Mucosa of descending colon (tissue), 3 donors: ENCODE results near the gene LAMC2. TPM values are rescaled to one million over a fixed set of nuclear protein-coding genes. Genes with fewer than 3 reads are reported as not detected.

Experiments
- ATAC-seq: fragments of 200-7000 bp; cut with Tn5 transposase; one replicate; pipeline ENCODE4 v1.9.1; 2020; ENCODE audit warnings: mild to moderate bottlenecking, moderate library complexity
- DNase-seq, 3 donors: peaks; one replicate each; pipeline ENCODE4 v3.0.0-alpha.2; 2020
- H3K36me3 ChIP-seq: fragments of 200-600 bp; one replicate; pipeline ENCODE4 v1.8.0; 2021; ENCODE audit warnings: low read depth, mild to moderate bottlenecking
- H3K4me1 ChIP-seq: fragments of 200-600 bp; one replicate; pipeline ENCODE4 v1.8.0; 2021; ENCODE audit warnings: low read depth, mild to moderate bottlenecking
- H3K4me3 ChIP-seq: fragments of 200-600 bp; one replicate; pipeline ENCODE4 v1.8.0; 2021; ENCODE audit warnings: mild to moderate bottlenecking
- H3K9me3 ChIP-seq: fragments of 200-600 bp; one replicate; pipeline ENCODE4 v1.8.0; 2021; ENCODE audit warnings: mild to moderate bottlenecking
- intact Hi-C, 2 donors: fragments of 100-400 bp; cut with DNase I in 1 of 2; cut with micrococcal nuclease in 1 of 2; formaldehyde crosslinking; loops; one replicate each; pipeline versions ENCODE4 v1.11.0 to v1.11.1; 2022; cut with DNase I, micrococcal nuclease
- total RNA-seq, 3 donors: library from RNA; stranded (reverse); fragmentation: NEBNext Ultra II Directional in 2 of 3; extraction: Animal tissue kit (Norgen Biotek cat#: 25700) in 2 of 3; gene quantifications; one replicate each; pipeline versions ENCODE4 v1.2.1 to v1.2.4, GENCODE V29; 2021 to 2023
- TF ChIP-seq, protein P1 (sequence below): fragments of 200-600 bp; IDR thresholded peaks from one replicate; pipeline ENCODE4 v1.8.0; 2022; ENCODE audit warnings: antibody characterized with exemption, mild to moderate bottlenecking
- donor health status: DM: no; HTN: no; CAD: no; lungs with moderate emphysema.
- donor health status: DM: no; HTN: no; CAD: no.
- donor health status: DM: no; HTN: yes; CAD: no.

LAMC2 gene
- total RNA-seq, 3 donors from 2014 or later: 16.3 to 36.9 (median 31.0) TPM

DNA sequence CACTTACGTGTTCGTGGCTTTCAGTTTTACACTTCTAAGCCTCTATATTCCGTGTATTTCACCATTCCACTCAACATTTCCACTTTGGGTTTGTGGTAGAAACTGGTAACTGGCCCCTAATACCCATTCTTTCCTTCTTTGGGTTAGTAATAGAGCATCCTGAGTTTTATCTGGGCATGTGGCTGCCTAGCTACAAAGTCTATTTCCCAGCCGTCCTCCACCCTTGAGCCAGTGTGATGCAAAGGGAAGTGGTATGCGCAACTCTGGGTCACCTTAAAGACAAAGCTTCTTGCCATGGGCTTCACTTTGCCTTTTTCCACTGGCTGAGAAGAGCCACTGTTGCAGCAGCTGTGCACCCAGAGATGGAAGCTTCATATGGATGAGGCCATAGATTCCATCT lies 73.9 kb downstream of the LAMC2 start:
- TF ChIP-seq, protein P1, sequence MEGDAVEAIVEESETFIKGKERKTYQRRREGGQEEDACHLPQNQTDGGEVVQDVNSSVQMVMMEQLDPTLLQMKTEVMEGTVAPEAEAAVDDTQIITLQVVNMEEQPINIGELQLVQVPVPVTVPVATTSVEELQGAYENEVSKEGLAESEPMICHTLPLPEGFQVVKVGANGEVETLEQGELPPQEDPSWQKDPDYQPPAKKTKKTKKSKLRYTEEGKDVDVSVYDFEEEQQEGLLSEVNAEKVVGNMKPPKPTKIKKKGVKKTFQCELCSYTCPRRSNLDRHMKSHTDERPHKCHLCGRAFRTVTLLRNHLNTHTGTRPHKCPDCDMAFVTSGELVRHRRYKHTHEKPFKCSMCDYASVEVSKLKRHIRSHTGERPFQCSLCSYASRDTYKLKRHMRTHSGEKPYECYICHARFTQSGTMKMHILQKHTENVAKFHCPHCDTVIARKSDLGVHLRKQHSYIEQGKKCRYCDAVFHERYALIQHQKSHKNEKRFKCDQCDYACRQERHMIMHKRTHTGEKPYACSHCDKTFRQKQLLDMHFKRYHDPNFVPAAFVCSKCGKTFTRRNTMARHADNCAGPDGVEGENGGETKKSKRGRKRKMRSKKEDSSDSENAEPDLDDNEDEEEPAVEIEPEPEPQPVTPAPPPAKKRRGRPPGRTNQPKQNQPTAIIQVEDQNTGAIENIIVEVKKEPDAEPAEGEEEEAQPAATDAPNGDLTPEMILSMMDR: no peak
- Histone ChIP-seq H3K36me3 (no peaks in the 10 kb centered on the region), H3K4me1 (no peaks in the 10 kb centered on the region), H3K4me3 (no peak overlapping the region), H3K9me3 (no peaks in the 10 kb centered on the region)
- ATAC-seq: no peak
- no peak for DNase-seq
- intact Hi-C loops: no loop called here

DNA sequence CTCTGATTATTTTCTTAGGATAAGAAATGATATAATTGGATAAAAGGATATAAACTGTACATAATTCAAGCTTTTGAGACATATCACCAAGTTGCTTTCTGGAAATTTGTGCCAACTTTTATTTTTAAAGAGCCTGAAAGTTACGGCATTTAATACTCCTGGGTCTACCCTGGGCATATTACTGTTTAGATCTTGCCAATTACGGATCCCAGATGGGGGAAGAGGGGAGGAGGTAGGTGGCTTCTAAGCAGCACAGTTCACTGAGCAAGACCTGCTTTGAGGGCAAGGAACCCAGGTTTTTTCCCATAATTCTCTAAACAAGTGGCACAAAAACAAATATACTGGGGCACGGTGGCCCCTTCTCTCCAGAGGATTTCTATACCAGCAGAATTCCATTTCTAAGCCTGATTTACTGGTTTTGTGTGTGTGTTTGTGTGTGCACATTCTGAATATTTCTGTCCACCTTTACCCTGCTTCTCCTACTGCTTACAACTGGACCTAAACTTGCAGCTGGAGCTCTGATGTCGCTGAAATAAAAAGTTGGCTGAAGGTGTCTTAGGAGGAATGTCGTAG lies 76.7 kb downstream of the LAMC2 start:
- intact Hi-C loops: no loop called here

DNA sequence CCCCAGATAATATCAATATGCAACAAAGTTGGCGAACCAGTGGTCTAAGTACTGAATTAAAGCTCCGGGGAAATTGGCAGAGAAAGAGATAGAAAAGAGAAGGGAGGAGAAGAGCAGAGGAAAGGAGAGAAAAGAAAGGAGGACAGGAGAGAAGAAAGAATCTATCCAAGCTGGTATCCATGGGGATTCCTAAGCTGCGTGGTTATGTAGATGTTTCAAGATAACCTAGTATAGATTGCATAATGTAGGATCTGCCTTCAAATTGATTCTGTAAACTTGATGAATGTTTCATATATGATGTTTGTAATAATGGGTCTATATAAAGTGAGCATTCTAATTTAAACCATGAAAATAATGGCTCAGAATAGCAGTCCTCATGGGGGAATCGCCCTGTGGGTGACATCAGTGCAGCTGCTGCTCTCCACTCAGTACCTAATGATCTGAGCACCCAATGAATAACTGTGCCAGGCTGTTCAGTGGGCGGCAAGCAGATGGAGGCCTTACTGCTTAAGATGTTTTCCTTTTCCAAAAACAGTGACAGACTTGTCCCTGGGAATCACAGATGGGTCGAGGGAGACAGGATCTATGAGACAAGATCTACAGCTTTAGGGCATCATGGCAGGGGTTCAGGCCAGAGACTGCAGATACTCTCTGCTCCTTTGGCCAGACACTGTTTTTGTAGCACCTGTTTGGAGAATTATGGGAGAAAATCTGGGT lies 78.0 kb downstream of the LAMC2 start:
- ATAC-seq (no peak), DNase-seq (no peak)
- Histone ChIP-seq H3K4me1 (no peaks in the 10 kb centered on the region), H3K4me3 (no peak overlapping the region), H3K9me3 (no peaks in the 10 kb centered on the region), H3K36me3 (no peaks in the 10 kb centered on the region)
- TF ChIP-seq, protein P1: no peak
- intact Hi-C loops: no loop called here

More for the DNA sequence above, 76.7 kb downstream of the LAMC2 start:
- ATAC-seq: no peak
- no peak overlapping the region for H3K4me3 ChIP-seq
- TF ChIP-seq, protein P1: no peak
- H3K4me1 ChIP-seq: no peaks in the 10 kb centered on the region
- H3K9me3 ChIP-seq: no peaks in the 10 kb centered on the region
- DNase-seq: no peak
- no peaks in the 10 kb centered on the region for H3K36me3 ChIP-seq

DNA sequence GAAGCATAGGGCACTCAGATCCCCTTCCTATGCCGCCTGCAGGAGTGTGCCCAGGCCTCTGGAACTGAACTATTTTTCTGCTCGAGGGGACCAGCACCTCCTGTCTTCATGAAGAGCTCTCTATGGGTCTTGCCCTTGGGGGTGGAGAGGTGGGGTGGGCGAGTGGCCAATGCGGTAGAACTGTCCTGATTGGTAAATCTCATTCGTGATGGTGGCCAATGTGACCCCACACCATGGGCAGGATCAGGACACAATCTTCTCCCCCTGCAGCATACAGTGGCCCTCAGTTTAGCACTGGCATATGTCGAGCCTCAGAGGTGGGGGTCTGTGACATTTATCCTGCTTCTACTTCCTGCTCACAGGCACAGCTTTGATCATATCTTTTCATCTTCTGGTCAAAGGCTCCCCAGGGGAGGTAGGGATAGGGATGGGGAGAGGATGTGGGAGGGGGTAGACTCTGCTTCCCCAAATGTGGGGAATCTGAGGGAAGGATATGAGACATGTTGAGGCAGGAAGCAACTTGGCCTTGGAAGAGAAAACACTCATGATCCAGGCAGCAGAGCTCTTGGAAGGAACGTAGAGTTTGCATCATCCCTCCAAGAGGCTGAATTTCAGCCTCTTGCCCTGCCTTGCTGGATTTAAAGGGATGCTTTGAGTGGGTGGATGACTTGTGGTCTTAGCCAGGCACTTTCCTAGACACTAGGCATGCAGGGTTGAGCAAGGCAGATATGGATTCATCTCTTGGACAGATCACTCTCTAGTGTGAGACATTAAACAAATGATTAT lies 81.8 kb downstream of the LAMC2 start:
- Histone ChIP-seq H3K36me3 (no peaks in the 10 kb centered on the region), H3K9me3 (no peaks in the 10 kb centered on the region), H3K4me3 (no peak overlapping the region), H3K4me1 (no peaks in the 10 kb centered on the region)
- TF ChIP-seq, protein P1: no peak
- no peak for DNase-seq
- intact Hi-C loops: no loop called here
- peak; percentile 36 for ATAC-seq

DNA sequence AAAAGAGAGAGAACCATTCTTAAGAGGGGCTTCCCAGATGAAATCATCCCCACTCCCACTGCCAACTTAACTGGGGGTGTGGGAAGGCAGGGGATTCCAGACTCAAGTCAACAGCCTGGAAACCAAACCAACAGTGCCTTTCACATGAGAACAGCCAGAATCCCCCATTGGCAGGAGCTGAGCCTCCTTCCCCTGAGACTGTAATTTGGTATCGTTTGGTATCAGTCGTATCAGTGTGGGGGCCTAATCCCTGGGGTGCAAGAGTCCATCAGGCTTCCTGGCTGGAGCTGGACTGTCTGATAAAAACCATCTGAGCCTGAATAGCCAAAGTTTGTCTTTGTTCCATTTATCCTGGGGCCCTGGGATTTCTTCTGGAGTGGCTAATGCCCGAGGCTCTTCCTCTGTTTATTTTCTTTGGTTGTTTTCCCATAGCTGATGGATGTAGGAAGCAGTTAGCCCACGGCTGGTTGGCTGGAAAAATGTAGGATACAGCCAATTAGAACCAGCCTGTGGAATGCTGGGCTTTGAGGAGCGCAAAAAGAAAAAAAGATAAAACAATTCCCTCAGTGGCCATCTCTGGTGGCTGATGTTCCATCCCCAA lies 84.6 kb downstream of the LAMC2 start:
- ATAC-seq (no peak), DNase-seq (no peak)
- H3K9me3 ChIP-seq: no peaks in the 10 kb centered on the region
- TF ChIP-seq, protein P1: no peak
- H3K4me3 ChIP-seq: no peak overlapping the region
- no peaks in the 10 kb centered on the region for H3K36me3 ChIP-seq
- no peaks in the 10 kb centered on the region for H3K4me1 ChIP-seq
- intact Hi-C loops: no loop called here
